HepG2 (cell line): ENCODE data around the gene CDK3. TPM values are rescaled to one million over a fixed set of nuclear protein-coding genes. Genes with fewer than 3 reads are reported as not detected.

Source experiments
- ETS1 ChIP-seq: sonication (generic); formaldehyde crosslinking; IDR thresholded peaks from 2 replicates; pipeline ENCODE4 v1.4.0; 2020; ENCODE audit warnings: missing genetic modification reagents
- MIXL1 ChIP-seq: IDR thresholded peaks from 2 replicates; pipeline ENCODE4 v1.6.1; 2016
- NONO ChIP-seq, 2 experiments: fragments of 450-650 bp in 1 of 2; sonication (generic) in 1 of 2; formaldehyde crosslinking in 1 of 2; IDR thresholded peaks in 1 of 2; conservative IDR thresholded peaks in 1 of 2; 2 replicates each; pipeline versions ENCODE4 v1.6.1 to v1.8.0; 2017 to 2022; ENCODE audit warnings: mild to moderate bottlenecking in 1 of 2, missing genetic modification reagents in 1 of 2, moderate library complexity in 1 of 2
- PATZ1 ChIP-seq: sonication (generic); formaldehyde crosslinking; IDR thresholded peaks from 2 replicates; pipeline ENCODE4 v1.4.0; 2020; ENCODE audit warnings: missing genetic modification reagents
- PLRG1 ChIP-seq: fragments of 450-650 bp; conservative IDR thresholded peaks from 2 replicates; pipeline ENCODE4 v1.6.1; 2016
- RAD21 ChIP-seq: fragments of 450-650 bp; formaldehyde crosslinking; IDR thresholded peaks from 2 replicates; pipeline ENCODE4 v1.5.0; 2020; ENCODE audit warnings: mild to moderate bottlenecking
- SIX4 ChIP-seq: sonication (generic); formaldehyde crosslinking; IDR thresholded peaks from 2 replicates; pipeline ENCODE4 v1.4.0; 2020; ENCODE audit warnings: missing genetic modification reagents
- SNAPC2 ChIP-seq: sonication (generic); formaldehyde crosslinking; IDR thresholded peaks from 2 replicates; pipeline ENCODE4 v1.8.1; 2022; ENCODE audit warnings: mild to moderate bottlenecking, missing genetic modification reagents
- SNAPC4 ChIP-seq: sonication (generic); formaldehyde crosslinking; IDR thresholded peaks from 2 replicates; pipeline ENCODE4 v1.4.0; 2020; ENCODE audit warnings: mild to moderate bottlenecking, missing genetic modification reagents
- WIZ ChIP-seq: sonication (generic); formaldehyde crosslinking; IDR thresholded peaks from 2 replicates; pipeline ENCODE4 v1.5.1; 2020; ENCODE audit warnings: mild to moderate bottlenecking, missing genetic modification reagents
- ZNF275 ChIP-seq: sonication (generic); formaldehyde crosslinking; IDR thresholded peaks from 2 replicates; pipeline ENCODE4 v1.8.0; 2022; ENCODE audit warnings: missing genetic modification reagents, mild to moderate bottlenecking, inconsistent platforms, borderline replicate concordance
- ZNF431 ChIP-seq: sonication (generic); formaldehyde crosslinking; IDR thresholded peaks from 2 replicates; pipeline ENCODE4 v1.9.0; 2022; ENCODE audit warnings: missing genetic modification reagents, low read depth, mild to moderate bottlenecking, borderline replicate concordance
- ZNF484 ChIP-seq: sonication (generic); formaldehyde crosslinking; IDR thresholded peaks from 2 replicates; pipeline ENCODE4 v1.5.1; 2020; ENCODE audit warnings: mild to moderate bottlenecking, low read depth, missing genetic modification reagents, borderline replicate concordance
- ZNF558 ChIP-seq: sonication (generic); formaldehyde crosslinking; IDR thresholded peaks from 2 replicates; pipeline ENCODE4 v1.9.0; 2022; ENCODE audit warnings: mild to moderate bottlenecking, missing genetic modification reagents, borderline replicate concordance
- ZNF766 ChIP-seq: sonication (generic); formaldehyde crosslinking; IDR thresholded peaks from 2 replicates; pipeline ENCODE4 v1.5.0; 2020; ENCODE audit warnings: missing genetic modification reagents, borderline replicate concordance
- ZNF773 ChIP-seq: sonication (generic); formaldehyde crosslinking; IDR thresholded peaks from 2 replicates; pipeline ENCODE4 v1.4.0; 2020; ENCODE audit warnings: missing genetic modification reagents, borderline replicate concordance
- ZNF790 ChIP-seq: sonication (generic); formaldehyde crosslinking; IDR thresholded peaks from 2 replicates; pipeline ENCODE4 v1.8.0; 2022; ENCODE audit warnings: missing genetic modification reagents, mild to moderate bottlenecking, borderline replicate concordance
- ZSCAN21 ChIP-seq: sonication (generic); formaldehyde crosslinking; IDR thresholded peaks from 2 replicates; pipeline ENCODE4 v1.8.0; 2022; ENCODE audit warnings: mild to moderate bottlenecking, missing genetic modification reagents, moderate library complexity, borderline replicate concordance
- polyA plus RNA-seq, 8 experiments: library from polyadenylated mRNA; depleted of rRNA in 3 of 8; stranded (reverse) in 7 of 8; unstranded in 1 of 8; fragments of >200 nt; fragmentation: Illumina TruSeq in 4 of 8; extraction: Trizol in 4 of 8; gene quantifications; 2 replicates each; pipeline versions ENCODE4 v1.2.1 to v1.2.3, GENCODE V29; 2011 to 2016; ENCODE audit warnings: low read depth in 4 of 8, missing spikeins in 1 of 8, mixed read lengths in 1 of 8; ENCODE audit not compliant: insufficient read depth in 1 of 8
- total RNA-seq, 5 experiments: library from RNA; depleted of rRNA; stranded (reverse); fragments of >200 nt; fragmentation: Illumina TruSeq; extraction: Trizol; gene quantifications; 2 replicates each; pipeline ENCODE4 v1.2.3, GENCODE V29; 2016; ENCODE audit warnings: low read depth in 1 of 5
- TF ChIP-seq, protein P1 (sequence below): sonication (generic); formaldehyde crosslinking; IDR thresholded peaks from 2 replicates; pipeline ENCODE4 v1.4.0; 2020; ENCODE audit warnings: low read depth, mild to moderate bottlenecking, missing genetic modification reagents

CDK3 gene
- total and polyA plus RNA-seq, 2 of the 13 experiments (the other 11 are each of a cell fraction or from before 2014, with no cell fraction given): 5.8 to 11.4 TPM

GRCh38 chr17:76032073-76032779 is 31.6 kb downstream of the CDK3 start (continued):
- TF ChIP-seq ZNF275 (CRISPR knock-in tag): no peak
- TF ChIP-seq, protein P1, sequence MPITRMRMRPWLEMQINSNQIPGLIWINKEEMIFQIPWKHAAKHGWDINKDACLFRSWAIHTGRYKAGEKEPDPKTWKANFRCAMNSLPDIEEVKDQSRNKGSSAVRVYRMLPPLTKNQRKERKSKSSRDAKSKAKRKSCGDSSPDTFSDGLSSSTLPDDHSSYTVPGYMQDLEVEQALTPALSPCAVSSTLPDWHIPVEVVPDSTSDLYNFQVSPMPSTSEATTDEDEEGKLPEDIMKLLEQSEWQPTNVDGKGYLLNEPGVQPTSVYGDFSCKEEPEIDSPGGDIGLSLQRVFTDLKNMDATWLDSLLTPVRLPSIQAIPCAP (CRISPR knock-in tag): no peak
- no peak for TF ChIP-seq ZNF773
- no peak for TF ChIP-seq ZNF790
- TF ChIP-seq MIXL1 (CRISPR knock-in tag): peak; percentile 70
- peak; percentile 91; the same call in 1 of the 2 replicates for TF ChIP-seq ZNF766
- TF ChIP-seq SNAPC4: no peak
- TF ChIP-seq ZNF431 (CRISPR knock-in tag): peak; percentile 55; the same call in 1 of the 2 replicates
- TF ChIP-seq SIX4 (CRISPR knock-in tag): no peak
- TF ChIP-seq NONO (IDR thresholded peaks at IDR 0.05): no peak
- TF ChIP-seq NONO (CRISPR knock-in tag; conservative IDR thresholded peaks at IDR 0.05): no peak
- TF ChIP-seq PATZ1 (CRISPR knock-in tag): peak; percentile 36; the same call in 1 of the 2 replicates
- TF ChIP-seq RAD21 (CRISPR knock-in tag): no peak
- TF ChIP-seq PLRG1: no peak
- TF ChIP-seq ETS1 (CRISPR knock-in tag): no peak
- TF ChIP-seq ZNF558 (CRISPR knock-in tag): no peak
- TF ChIP-seq WIZ (CRISPR knock-in tag): no peak
- no peak for TF ChIP-seq ZNF484
- no peak for TF ChIP-seq SNAPC2 (CRISPR knock-in tag)
- TF ChIP-seq ZSCAN21 (CRISPR knock-in tag): no peak
